Fibroblast of the aortic adventitia (primary cell): ENCODE measurements around the gene KIT. TPM values are rescaled to one million over a fixed set of nuclear protein-coding genes. Genes with fewer than 3 reads are reported as not detected.

Experiments
- DNase-seq: peaks from one replicate; pipeline ENCODE4 v3.0.0-alpha.2; 2010; ENCODE audit warnings: low read depth
- H3K4me3 ChIP-seq: 2 replicates; pipeline ENCODE4 v1.5.1; 2011; ENCODE audit warnings: low read depth, mild to moderate bottlenecking, control low read depth, low read length, moderate library complexity
- CTCF ChIP-seq: IDR thresholded peaks from 2 replicates; pipeline ENCODE4 v1.5.1; 2011; ENCODE audit warnings: mild to moderate bottlenecking, low read length, control low read depth, inconsistent platforms; ENCODE audit not compliant: insufficient read depth
- total RNA-seq: library from RNA; depleted of rRNA; stranded (reverse); fragments of >200 nt; gene quantifications from 2 replicates; pipeline ENCODE4 v1.2.3, GENCODE V29; 2012; ENCODE audit warnings: low replicate concordance

Gene KIT
- total RNA-seq, 1 donor, result 2.7 TPM

GRCh38 chr4:54723820-54724219 is 66.1 kb downstream of the KIT start:
- no peak for DNase-seq
- no peak for TF ChIP-seq CTCF
- no peak overlapping the region for H3K4me3 ChIP-seq

- no peak for TF ChIP-seq CTCF
- no peak for DNase-seq
- H3K4me3 ChIP-seq, result no peak overlapping the region
Observed at GRCh38 chr4:54726907-54727306, 69.2 kb downstream of the KIT start.

GRCh38 chr4:54727346-54727745 is 69.6 kb downstream of the KIT start:
- no peak for DNase-seq
- H3K4me3 ChIP-seq, result no peak overlapping the region
- TF ChIP-seq CTCF, result no peak

- H3K4me3 ChIP-seq, result no peak overlapping the region
- no peak for TF ChIP-seq CTCF
- no peak for DNase-seq
Observed at GRCh38 chr4:54728368-54728767, 70.6 kb downstream of the KIT start.

GRCh38 chr4:54729256-54729655 is 71.5 kb downstream of the KIT start:
- TF ChIP-seq CTCF, result no peak
- DNase-seq, result no peak
- no peak overlapping the region for H3K4me3 ChIP-seq

GRCh38 chr4:54730581-54730980 is 72.8 kb downstream of the KIT start:
- DNase-seq, result no peak
- TF ChIP-seq CTCF, result no peak
- H3K4me3 ChIP-seq, result no peak overlapping the region

- TF ChIP-seq CTCF, result no peak
- DNase-seq, result no peak
- no peak overlapping the region for H3K4me3 ChIP-seq
Observed at GRCh38 chr4:54731552-54731951, 73.8 kb downstream of the KIT start.
